Colon (tissue), 2 donors: ENCODE measurements around the gene CUEDC2.

Source experiments
- FAIRE-seq: peaks from 2 replicates; lab custom pipeline; 2012; peaks lifted over from hg19 to GRCh38; lab: Jason Lieb, UNC
- donor health status: control.
- donor health status: control.

CUEDC2 gene

GRCh38 chr10:102396730-102397151, 35.6 kb downstream of the CUEDC2 start:
- no peak for FAIRE-seq

GRCh38 chr10:102396317-102396650, 36.1 kb downstream of the CUEDC2 start:
- FAIRE-seq = no peak

GRCh38 chr10:102395400-102396316, 36.7 kb downstream of the CUEDC2 start, which contains the start of gene NFKB2:
NFKB2 (plus strand) TSS chr10:102395705; CDS start chr10:102395960, 255 bp downstream.
- FAIRE-seq = no peak

- no peak for FAIRE-seq
Observed at GRCh38 chr10:102394801-102395399, 37.5 kb downstream of the CUEDC2 start.

GRCh38 chr10:102394079-102394800, 38.1 kb downstream of the CUEDC2 start:
- no peak for FAIRE-seq

- FAIRE-seq = no peak
Observed at GRCh38 chr10:102393411-102394078, 38.8 kb downstream of the CUEDC2 start.

- FAIRE-seq = no peak
Observed at GRCh38 chr10:102392306-102392705, 40.1 kb downstream of the CUEDC2 start.

GRCh38 chr10:102389894-102390293, 42.5 kb downstream of the CUEDC2 start:
- FAIRE-seq = no peak

GRCh38 chr10:102384606-102385429, 47.6 kb downstream of the CUEDC2 start:
- FAIRE-seq = no peak

- FAIRE-seq = no peak
Observed at GRCh38 chr10:102384053-102384452, 48.3 kb downstream of the CUEDC2 start.

GRCh38 chr10:102382871-102383270, 49.5 kb downstream of the CUEDC2 start:
- no peak for FAIRE-seq

GRCh38 chr10:102381983-102382382, 50.4 kb downstream of the CUEDC2 start:
- no peak for FAIRE-seq

GRCh38 chr10:102379383-102379782, 53.0 kb downstream of the CUEDC2 start:
- FAIRE-seq = no peak

- FAIRE-seq = no peak
Observed at GRCh38 chr10:102376901-102377300, 55.5 kb downstream of the CUEDC2 start.

- FAIRE-seq = no peak
Observed at GRCh38 chr10:102375867-102376266, 56.5 kb downstream of the CUEDC2 start.

GRCh38 chr10:102375250-102375649, 57.1 kb downstream of the CUEDC2 start:
- FAIRE-seq = no peak
